ENCODE measurements around the gene PKP2. TPM values are rescaled to one million over a fixed set of nuclear protein-coding genes. Genes with fewer than 3 reads are reported as not detected.
"Not testable (repeated sequence)": the region's sequence is repeated elsewhere in the genome, so short reads cannot be mapped to it uniquely, and the experiment has no call there.

PKP2 gene
- total RNA-seq, 8 experiments from 2014 or later = 0.21 to 7.1 (median 1.7) TPM; not detected in 1

DNA sequence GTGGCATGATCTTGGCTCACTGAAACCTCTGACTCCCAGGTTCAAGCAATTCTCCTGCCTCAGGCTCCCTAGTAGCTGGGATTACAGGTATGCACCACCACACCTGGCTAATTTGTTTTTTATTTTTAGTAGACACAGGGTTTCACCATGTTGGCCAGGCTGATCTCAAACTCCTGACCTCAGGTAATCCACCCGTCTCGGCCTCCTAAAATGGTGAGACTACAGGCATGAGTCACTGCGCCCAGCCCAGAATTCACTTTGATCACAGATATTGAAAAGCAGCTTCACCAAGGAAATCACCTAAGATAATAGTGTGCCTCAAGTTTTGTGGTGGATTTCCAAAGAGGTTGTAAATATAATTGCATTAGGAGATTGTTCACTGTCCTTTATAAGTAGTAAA, 4.2 kb downstream of the PKP2 start:
- H3K27ac ChIP-seq = not testable (repeated sequence)

DNA sequence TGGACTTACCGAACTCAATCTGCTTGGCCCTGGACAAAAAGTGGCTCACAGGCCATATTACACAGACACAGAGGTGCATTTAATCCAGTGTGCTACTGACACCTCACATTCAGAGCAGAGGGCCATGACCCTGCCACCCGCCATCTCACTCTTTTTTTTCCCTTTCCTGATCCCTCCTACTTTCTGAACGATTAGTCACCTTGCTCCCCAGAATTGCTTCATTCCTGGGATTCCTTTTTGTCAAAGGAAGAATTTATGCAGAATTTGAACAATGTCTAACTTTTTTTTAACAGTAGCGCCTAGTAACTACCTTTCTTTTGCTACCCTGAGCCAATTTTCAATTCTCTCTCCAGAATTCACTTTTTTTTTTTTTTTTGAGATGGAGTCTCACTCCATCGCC, 4.6 kb downstream of the PKP2 start:
- ATAC-seq (replicated peaks in 6 of 8) = no peak
- Histone ChIP-seq H3K27ac (no peak overlapping the region), H3K4me3 (no peak overlapping the region), H3K4me1 (replicated peaks in 1 of 2) (peaks cover 0 to 14% of the 10 kb centered on the region in 2 donors)
- WGBS, 10 experiments = 0 to 81% (median 54%) methylated on average over 1 to 5 of the region's 5 CpGs
- in situ Hi-C loops (cut with MboI; ENCODE audit: low pct_unique_long_range_greater_than_20kb in 2 of 9, low sequenced_read_pairs in 9 of 9, unreplicated experiment in 9 of 9) = no loop called here

More for the DNA sequence above, 4.2 kb downstream of the PKP2 start:
- in situ Hi-C loops (cut with MboI; ENCODE audit: low pct_unique_long_range_greater_than_20kb in 2 of 9, low sequenced_read_pairs in 9 of 9, unreplicated experiment in 9 of 9); ATAC-seq (replicated peaks in 6 of 8); H3K4me3 ChIP-seq: not testable (repeated sequence)
- 63 to 100% (median 74%) methylated on average over 1 to 3 of the region's 3 CpGs; no CpG with 5 or more reads in 5 of the 10 experiments for WGBS, 10 experiments
- H3K4me1 ChIP-seq (replicated peaks in 1 of 2) = peaks cover 0 to 14% of the 10 kb centered on the region in 2 donors

DNA sequence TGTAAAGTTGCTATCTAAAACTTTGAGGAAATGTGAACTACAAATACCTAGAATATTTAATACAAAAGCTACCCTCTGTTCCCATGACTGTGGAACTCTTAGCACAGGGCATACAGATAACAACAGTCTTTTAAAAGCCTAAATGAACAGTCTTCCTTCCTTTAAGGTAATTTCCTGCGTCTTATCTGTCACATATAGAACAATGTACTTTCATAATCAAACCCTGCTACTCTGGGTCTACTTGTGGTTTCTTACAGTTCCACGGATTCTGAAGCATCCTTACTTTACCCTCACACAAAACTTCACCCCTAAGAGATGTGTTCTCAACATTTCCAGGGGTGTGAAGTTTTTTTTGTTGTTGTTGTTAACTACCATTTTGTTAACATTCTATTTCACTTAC, 5.1 kb downstream of the PKP2 start:
- in situ Hi-C loops (cut with MboI; ENCODE audit: low pct_unique_long_range_greater_than_20kb in 2 of 9, low sequenced_read_pairs in 9 of 9, unreplicated experiment in 9 of 9) = no loop called here
- no peak overlapping the region for H3K27ac ChIP-seq
- 5 to 100% (median 85%) methylated on average over 1 to 2 of the region's 2 CpGs; no CpG with 5 or more reads in 2 of the 10 experiments for WGBS, 10 experiments
- no peak overlapping the region for H3K4me3 ChIP-seq
- peaks cover 0 to 14% of the 10 kb centered on the region in 2 donors for H3K4me1 ChIP-seq (replicated peaks in 1 of 2)
- ATAC-seq (replicated peaks in 6 of 8) = no peak

DNA sequence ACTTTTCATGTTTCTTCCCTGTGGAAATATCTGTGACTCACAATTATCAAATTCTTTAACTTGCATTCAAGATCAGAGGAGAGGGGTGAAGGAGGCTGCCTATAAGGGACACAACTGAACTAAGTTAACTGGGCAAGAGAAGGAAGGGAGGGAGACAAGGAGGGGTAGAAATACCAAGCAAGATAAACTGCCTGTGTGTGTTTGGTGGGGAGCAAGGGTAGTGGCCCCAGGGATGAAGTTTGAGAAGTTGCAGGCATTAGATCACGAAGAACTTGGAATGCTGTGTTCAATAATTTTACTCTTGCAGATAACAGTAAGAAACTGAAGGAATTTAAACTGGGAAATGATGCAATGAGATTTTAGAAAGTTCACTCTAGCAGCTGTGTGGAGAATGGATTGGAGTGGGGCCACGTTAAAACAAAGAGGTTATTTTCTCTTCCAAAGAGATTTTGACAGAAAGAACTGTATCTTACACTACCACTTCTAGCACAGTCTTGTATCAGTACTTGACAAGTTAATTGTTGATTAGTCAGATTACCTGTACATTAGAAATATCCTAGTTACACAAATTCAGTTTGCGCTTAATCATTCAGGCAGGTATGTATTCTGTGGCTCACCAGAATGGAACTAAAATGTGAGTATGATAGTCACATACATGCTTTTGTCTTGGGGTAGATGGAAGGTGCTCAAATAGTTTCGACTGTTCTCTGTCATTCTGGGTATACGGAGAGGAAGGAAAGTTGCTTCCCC, 7.4 kb downstream of the PKP2 start:
- no peak overlapping the region for H3K27ac ChIP-seq
- 5 to 100% (median 67%) methylated on average over 2 to 5 of the region's 5 CpGs for WGBS, 10 experiments
- H3K4me1 ChIP-seq (replicated peaks in 1 of 2) = peaks cover 0 to 11% of the 10 kb centered on the region in 2 donors
- ATAC-seq (replicated peaks in 6 of 8) = no peak
- no peak overlapping the region for H3K4me3 ChIP-seq
- in situ Hi-C loops (cut with MboI; ENCODE audit: low pct_unique_long_range_greater_than_20kb in 2 of 9, low sequenced_read_pairs in 9 of 9, unreplicated experiment in 9 of 9) = no loop called here

GRCh38 chr12:32887058-32887457, 9.5 kb downstream of the PKP2 start:
- Histone ChIP-seq H3K4me1 (replicated peaks in 1 of 2) (no peaks in the 10 kb centered on the region), H3K4me3 (no peak overlapping the region), H3K27ac (no peak overlapping the region)
- in situ Hi-C loops (cut with MboI; ENCODE audit: low pct_unique_long_range_greater_than_20kb in 2 of 9, low sequenced_read_pairs in 9 of 9, unreplicated experiment in 9 of 9) = no loop called here
- ATAC-seq (replicated peaks in 6 of 8) = no peak
- WGBS, 10 experiments = 26 to 100% (median 43%) methylated on average over 1 to 3 of the region's 3 CpGs; no CpG with 5 or more reads in 3 of the 10 experiments

DNA sequence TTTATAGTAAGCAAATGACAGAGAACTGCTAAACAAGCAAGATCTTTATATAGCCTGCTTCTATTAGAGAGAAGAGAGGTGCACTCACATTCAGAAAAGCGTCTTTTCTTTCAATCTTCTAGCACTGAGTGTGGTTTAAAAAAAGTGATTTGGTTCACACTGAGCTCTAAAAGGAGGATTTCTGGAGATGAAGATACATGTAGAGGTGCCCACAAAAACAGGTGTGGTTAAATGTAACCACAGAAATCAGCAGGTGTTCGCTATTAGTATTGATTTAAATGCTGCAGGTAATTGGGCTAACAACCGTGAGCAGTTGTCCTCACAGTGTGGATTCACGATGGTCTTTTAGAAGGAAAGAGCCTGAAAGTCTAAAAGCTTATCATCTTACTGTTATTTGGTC, 10.7 kb downstream of the PKP2 start:
- WGBS, 10 experiments = 3 to 93% (median 79%) methylated on average over 2 to 4 of the region's 4 CpGs; no CpG with 5 or more reads in 1 of the 10 experiments
- H3K4me1 ChIP-seq (replicated peaks in 1 of 2) = no peaks in the 10 kb centered on the region
- H3K27ac ChIP-seq = no peak overlapping the region
- H3K4me3 ChIP-seq = no peak overlapping the region
- in situ Hi-C loops (cut with MboI; ENCODE audit: low pct_unique_long_range_greater_than_20kb in 2 of 9, low sequenced_read_pairs in 9 of 9, unreplicated experiment in 9 of 9) = no loop called here
- ATAC-seq (replicated peaks in 6 of 8) = no peak

GRCh38 chr12:32884962-32885361, 11.6 kb downstream of the PKP2 start:
- ATAC-seq (replicated peaks in 6 of 8) = no peak
- in situ Hi-C loops (cut with MboI; ENCODE audit: low pct_unique_long_range_greater_than_20kb in 2 of 9, low sequenced_read_pairs in 9 of 9, unreplicated experiment in 9 of 9) = no loop called here
- WGBS, 10 experiments = 0 to 96% (median 92%) methylated on average over 1 to 4 of the region's 4 CpGs; no CpG with 5 or more reads in 3 of the 10 experiments
- Histone ChIP-seq H3K4me3 (no peak overlapping the region), H3K4me1 (replicated peaks in 1 of 2) (peaks cover 0 to 5% of the 10 kb centered on the region in 2 donors), H3K27ac (no peak overlapping the region)

GRCh38 chr12:32881702-32882101, 14.9 kb downstream of the PKP2 start:
- in situ Hi-C loops (cut with MboI; ENCODE audit: low pct_unique_long_range_greater_than_20kb in 2 of 9, low sequenced_read_pairs in 9 of 9, unreplicated experiment in 9 of 9) = no loop called here
- Histone ChIP-seq H3K4me1 (replicated peaks in 1 of 2) (peaks cover 0 to 5% of the 10 kb centered on the region in 2 donors), H3K27ac (no peak overlapping the region), H3K4me3 (no peak overlapping the region)
- no peak for ATAC-seq (replicated peaks in 6 of 8)
- WGBS, 10 experiments = 0 to 87% (median 83%) methylated on average over 1 to 7 of the region's 7 CpGs; no CpG with 5 or more reads in 4 of the 10 experiments

DNA sequence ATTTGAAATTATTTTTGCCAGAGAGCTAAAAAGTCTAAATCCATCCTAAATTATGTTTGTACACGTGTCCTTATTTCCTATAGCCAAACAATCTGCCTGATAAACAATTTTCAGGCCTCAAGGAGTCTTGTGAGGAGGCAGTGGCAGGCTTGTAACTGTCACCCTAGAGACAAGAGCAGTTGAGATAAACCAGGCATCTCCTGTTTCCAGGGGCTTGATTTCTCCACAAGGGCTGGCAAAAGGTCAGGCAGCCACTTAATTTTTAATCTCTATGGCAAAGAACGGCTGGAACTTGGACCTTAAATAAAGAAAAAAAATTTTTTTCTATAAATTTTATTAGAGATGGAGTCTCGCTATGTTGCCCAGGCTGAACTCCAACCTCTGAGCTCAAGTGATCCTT, 15.5 kb downstream of the PKP2 start:
- no peak for ATAC-seq (replicated peaks in 6 of 8)
- Histone ChIP-seq H3K4me3 (no peak overlapping the region), H3K4me1 (replicated peaks in 1 of 2) (peaks cover 0 to 5% of the 10 kb centered on the region in 2 donors), H3K27ac (no peak overlapping the region)
- in situ Hi-C loops (cut with MboI; ENCODE audit: low pct_unique_long_range_greater_than_20kb in 2 of 9, low sequenced_read_pairs in 9 of 9, unreplicated experiment in 9 of 9) = no loop called here
- WGBS, 10 experiments = 0 to 92% (median 80%) methylated on average over 1 to 3 of the region's 3 CpGs; no CpG with 5 or more reads in 1 of the 10 experiments

GRCh38 chr12:32879066-32879465, 17.5 kb downstream of the PKP2 start:
- ATAC-seq (replicated peaks in 6 of 8); H3K27ac ChIP-seq; H3K4me3 ChIP-seq; H3K4me1 ChIP-seq (replicated peaks in 1 of 2); in situ Hi-C loops (cut with MboI; ENCODE audit: low pct_unique_long_range_greater_than_20kb in 2 of 9, low sequenced_read_pairs in 9 of 9, unreplicated experiment in 9 of 9): not testable (repeated sequence)
- WGBS, 10 experiments = 12 to 100% (median 95%) methylated on average over 1 to 7 of the region's 7 CpGs; no CpG with 5 or more reads in 1 of the 10 experiments

GRCh38 chr12:32877601-32878459, 18.7 kb downstream of the PKP2 start:
- WGBS, 10 experiments = 97% methylated on average over 10 of the region's 29 CpGs; no CpG with 5 or more reads in 9 of the 10 experiments
- Histone ChIP-seq H3K4me3 (no peak overlapping the region), H3K4me1 (replicated peaks in 1 of 2) (peaks cover 0 to 5% of the 10 kb centered on the region in 2 donors), H3K27ac (no peak overlapping the region)
- in situ Hi-C loops (cut with MboI; ENCODE audit: low pct_unique_long_range_greater_than_20kb in 2 of 9, low sequenced_read_pairs in 9 of 9, unreplicated experiment in 9 of 9) = no loop called here
- ATAC-seq (replicated peaks in 6 of 8) = peak in 5 of 8 experiments; percentile 18 to 79 (median 40)

DNA sequence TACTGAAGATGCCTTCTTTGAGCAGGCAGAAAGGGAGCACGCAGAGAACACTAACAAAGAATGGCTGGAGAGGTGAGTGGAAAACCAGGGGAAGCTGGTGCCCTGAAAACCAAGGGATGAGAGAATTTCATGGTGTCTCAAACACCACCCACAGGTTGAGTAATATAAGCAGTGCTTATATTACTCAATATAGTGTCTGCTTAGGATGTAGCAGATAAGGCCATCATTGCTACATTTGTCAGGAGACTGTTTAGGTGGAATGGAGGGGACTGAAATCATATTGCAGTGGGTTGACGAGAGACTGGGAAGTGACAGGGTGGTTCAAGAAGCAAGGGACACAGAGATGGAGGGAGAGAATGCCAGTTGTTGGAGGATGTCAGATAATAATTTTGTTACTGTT, 20.6 kb downstream of the PKP2 start:
- ATAC-seq (replicated peaks in 6 of 8) = no peak
- no peak overlapping the region for H3K27ac ChIP-seq
- H3K4me1 ChIP-seq (replicated peaks in 1 of 2) = peaks cover 0 to 5% of the 10 kb centered on the region in 2 donors
- in situ Hi-C loops (cut with MboI; ENCODE audit: low pct_unique_long_range_greater_than_20kb in 2 of 9, low sequenced_read_pairs in 9 of 9, unreplicated experiment in 9 of 9) = no loop called here
- no peak overlapping the region for H3K4me3 ChIP-seq
- 17 to 100% (median 71%) methylated on average over 1 to 2 of the region's 2 CpGs; no CpG with 5 or more reads in 3 of the 10 experiments for WGBS, 10 experiments

- H3K27ac ChIP-seq = no peak overlapping the region
- ATAC-seq (replicated peaks in 6 of 8) = no peak
- H3K4me3 ChIP-seq = no peak overlapping the region
- H3K4me1 ChIP-seq (replicated peaks in 1 of 2) = no peaks in the 10 kb centered on the region
- in situ Hi-C loops (cut with MboI; ENCODE audit: low pct_unique_long_range_greater_than_20kb in 2 of 9, low sequenced_read_pairs in 9 of 9, unreplicated experiment in 9 of 9) = no loop called here
- WGBS, 10 experiments = 0 to 100% (median 87%) methylated on average over 1 of the region's 1 CpG; no CpG with 5 or more reads in 6 of the 10 experiments
Measured at GRCh38 chr12:32874975-32875374, 21.6 kb downstream of the PKP2 start.

All from motor neuron (in vitro differentiated cells).